ENCODE measurements around the gene KAT8. TPM values are rescaled to one million over a fixed set of nuclear protein-coding genes. Genes with fewer than 3 reads are reported as not detected.

Gene KAT8
- total and polyA plus RNA-seq, 2 of the 13 experiments (the other 11 are each of a cell fraction or from before 2014, with no cell fraction given) = 79.0 to 84.2 TPM

DNA sequence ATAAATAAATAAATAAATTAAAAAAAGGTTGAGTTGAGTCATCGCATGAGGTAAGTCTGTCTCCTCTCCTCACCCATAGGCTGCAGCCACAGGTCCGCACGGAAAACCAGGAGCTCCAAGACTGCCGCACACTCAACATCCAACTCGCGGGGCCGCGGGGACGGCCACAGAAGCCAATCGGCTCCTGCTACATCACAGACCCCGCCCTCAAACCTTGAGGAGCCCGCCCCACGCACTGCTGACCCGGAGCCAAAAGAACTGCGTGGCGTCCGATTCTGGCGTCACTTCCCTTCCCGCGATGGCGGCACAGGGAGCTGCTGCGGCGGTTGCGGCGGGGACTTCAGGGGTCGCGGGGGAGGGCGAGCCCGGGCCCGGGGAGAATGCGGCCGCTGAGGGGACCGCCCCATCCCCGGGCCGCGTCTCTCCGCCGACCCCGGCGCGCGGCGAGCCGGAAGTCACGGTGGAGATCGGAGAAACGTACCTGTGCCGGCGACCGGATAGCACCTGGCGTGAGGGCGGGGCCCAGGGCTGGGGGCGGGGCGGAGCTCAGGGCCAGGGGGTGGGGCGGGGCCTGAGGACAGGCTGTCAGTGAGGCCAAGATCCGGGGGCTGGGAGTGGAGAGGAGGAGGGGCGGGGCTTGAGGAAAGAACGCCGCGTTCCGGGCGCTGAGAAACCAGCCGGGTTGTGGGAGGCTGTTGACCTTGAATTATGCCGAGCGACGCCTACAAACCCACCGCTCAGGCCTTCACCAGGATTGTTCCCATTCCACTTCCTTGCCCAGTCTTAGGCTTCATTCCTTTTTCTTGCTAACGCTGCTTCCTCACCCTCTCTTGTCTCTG lies at the start of gene KAT8 (continued):
- TF ChIP-seq, protein P1, sequence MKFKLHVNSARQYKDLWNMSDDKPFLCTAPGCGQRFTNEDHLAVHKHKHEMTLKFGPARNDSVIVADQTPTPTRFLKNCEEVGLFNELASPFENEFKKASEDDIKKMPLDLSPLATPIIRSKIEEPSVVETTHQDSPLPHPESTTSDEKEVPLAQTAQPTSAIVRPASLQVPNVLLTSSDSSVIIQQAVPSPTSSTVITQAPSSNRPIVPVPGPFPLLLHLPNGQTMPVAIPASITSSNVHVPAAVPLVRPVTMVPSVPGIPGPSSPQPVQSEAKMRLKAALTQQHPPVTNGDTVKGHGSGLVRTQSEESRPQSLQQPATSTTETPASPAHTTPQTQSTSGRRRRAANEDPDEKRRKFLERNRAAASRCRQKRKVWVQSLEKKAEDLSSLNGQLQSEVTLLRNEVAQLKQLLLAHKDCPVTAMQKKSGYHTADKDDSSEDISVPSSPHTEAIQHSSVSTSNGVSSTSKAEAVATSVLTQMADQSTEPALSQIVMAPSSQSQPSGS (CRISPR knock-in tag; IDR thresholded peaks at IDR 0.05) = peak; percentile 82
- peak; percentile 41 for TF ChIP-seq TBL1XR1 (IDR thresholded peaks at IDR 0.05; ENCODE audit: borderline replicate concordance, low read length, partially characterized antibody)
- TF ChIP-seq MXD3 (CRISPR knock-in tag; IDR thresholded peaks at IDR 0.05) = peak; percentile 69
- TF ChIP-seq HNF4G (IDR thresholded peaks at IDR 0.05; ENCODE audit: borderline replicate concordance, low read depth, low read length) = no peak; the same call in 1 of the 2 replicates
- TF ChIP-seq HNF4G (CRISPR knock-in tag; IDR thresholded peaks at IDR 0.05; ENCODE audit: borderline replicate concordance, low read depth) = no peak
- peak; percentile 99 for TF ChIP-seq GATAD1 (CRISPR knock-in tag; IDR thresholded peaks at IDR 0.05)
- TF ChIP-seq EP300 (IDR thresholded peaks at IDR 0.05; ENCODE audit: low read depth in 2 of 2, low read length in 2 of 2) = 0 out of 4 replicates have a peak, but pooled peaks of 1 of the 2 experiments have one; percentile 8
- TF ChIP-seq EP300 (CRISPR knock-in tag; IDR thresholded peaks at IDR 0.05; ENCODE audit: borderline replicate concordance) = peak; percentile 69
- TF ChIP-seq ZNF225 (CRISPR knock-in tag; IDR thresholded peaks at IDR 0.05) = no peak; the same call in 1 of the 2 replicates
- no peak for TF ChIP-seq NR3C1 (CRISPR knock-in tag; IDR thresholded peaks at IDR 0.05)
- peak; percentile 54 for TF ChIP-seq ZNF124 (CRISPR knock-in tag; IDR thresholded peaks at IDR 0.05)
- TF ChIP-seq SP5 (CRISPR knock-in tag; IDR thresholded peaks at IDR 0.05; ENCODE audit: borderline replicate concordance, low read depth) = peak; percentile 83
- TF ChIP-seq ZNF331 (CRISPR knock-in tag; IDR thresholded peaks at IDR 0.05) = peak; percentile 84
- TF ChIP-seq ELF3 (CRISPR knock-in tag; IDR thresholded peaks at IDR 0.05) = peak; percentile 69
- TF ChIP-seq ZFP36 (IDR thresholded peaks at IDR 0.05; ENCODE audit: borderline replicate concordance, low read depth, low read length, partially characterized antibody) = no peak
- TF ChIP-seq KMT2B (CRISPR knock-in tag; IDR thresholded peaks at IDR 0.05) = peak; percentile 84
- TF ChIP-seq, protein P2, sequence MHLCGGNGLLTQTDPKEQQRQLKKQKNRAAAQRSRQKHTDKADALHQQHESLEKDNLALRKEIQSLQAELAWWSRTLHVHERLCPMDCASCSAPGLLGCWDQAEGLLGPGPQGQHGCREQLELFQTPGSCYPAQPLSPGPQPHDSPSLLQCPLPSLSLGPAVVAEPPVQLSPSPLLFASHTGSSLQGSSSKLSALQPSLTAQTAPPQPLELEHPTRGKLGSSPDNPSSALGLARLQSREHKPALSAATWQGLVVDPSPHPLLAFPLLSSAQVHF (CRISPR knock-in tag; IDR thresholded peaks at IDR 0.05) = peak; percentile 62; the same call in 1 of the 2 replicates
- TF ChIP-seq SALL1 (CRISPR knock-in tag; IDR thresholded peaks at IDR 0.05) = peak; percentile 75
- TF ChIP-seq E2F1 (CRISPR knock-in tag; IDR thresholded peaks at IDR 0.05) = peak; percentile 87
- peak; percentile 90 for TF ChIP-seq POGK (CRISPR knock-in tag; conservative IDR thresholded peaks at IDR 0.05)
- TF ChIP-seq KDM4B (CRISPR knock-in tag; IDR thresholded peaks at IDR 0.05) = peak; percentile 81; the same call in 1 of the 2 replicates
- TF ChIP-seq CC2D1A (CRISPR knock-in tag; IDR thresholded peaks at IDR 0.05) = no peak
- peak; percentile 55 for TF ChIP-seq ETV5 (CRISPR knock-in tag; IDR thresholded peaks at IDR 0.05; ENCODE audit: borderline replicate concordance)

Data from HepG2 (cell line).